Stimulated activated CD4-positive, alpha-beta T cell treated with anti-CD3 and anti-CD28 coated beads, TNF-alpha, amount 100 ng/mL, for 24 hours (primary cell): ENCODE results near the gene ARHGAP42.

Experiments used
- DNase-seq, 3 experiments: peaks; one replicate each; pipeline ENCODE4 v3.0.0-alpha.2; 2020; ENCODE audit warnings: low read depth in 3 of 3

The ARHGAP42 gene

GRCh38 chr11:100759106-100759505 is 72.0 kb downstream of the ARHGAP42 start:
- DNase-seq, result no peak

GRCh38 chr11:100759856-100760255 is 72.8 kb downstream of the ARHGAP42 start:
- DNase-seq, result no peak

GRCh38 chr11:100760744-100761143 is 73.7 kb downstream of the ARHGAP42 start:
- DNase-seq, result no peak

GRCh38 chr11:100761841-100762240 is 74.8 kb downstream of the ARHGAP42 start:
- no peak for DNase-seq

- DNase-seq, result no peak
Observed at GRCh38 chr11:100766764-100767163, 79.7 kb downstream of the ARHGAP42 start.

- DNase-seq, result no peak
Observed at GRCh38 chr11:100769165-100769564, 82.1 kb downstream of the ARHGAP42 start.

GRCh38 chr11:100769617-100770016 is 82.5 kb downstream of the ARHGAP42 start:
- DNase-seq, result no peak

- no peak for DNase-seq
Observed at GRCh38 chr11:100774132-100774531, 87.0 kb downstream of the ARHGAP42 start.

- no peak for DNase-seq
Observed at GRCh38 chr11:100774859-100775258, 87.8 kb downstream of the ARHGAP42 start.

GRCh38 chr11:100776212-100776896 is 89.3 kb downstream of the ARHGAP42 start:
- no peak for DNase-seq

- no peak for DNase-seq
Observed at GRCh38 chr11:100777103-100777502, 90.0 kb downstream of the ARHGAP42 start.

- no peak for DNase-seq
Observed at GRCh38 chr11:100777736-100778135, 90.6 kb downstream of the ARHGAP42 start.

GRCh38 chr11:100778166-100778785 is 91.2 kb downstream of the ARHGAP42 start:
- no peak for DNase-seq

- DNase-seq, result no peak
Observed at GRCh38 chr11:100780470-100780869, 93.4 kb downstream of the ARHGAP42 start.

- no peak for DNase-seq
Observed at GRCh38 chr11:100785148-100785983, 98.3 kb downstream of the ARHGAP42 start.

- no peak for DNase-seq
Observed at GRCh38 chr11:100788561-100789295, 101.6 kb downstream of the ARHGAP42 start.

GRCh38 chr11:100789500-100789899 is 102.4 kb downstream of the ARHGAP42 start:
- DNase-seq, result no peak

- no peak for DNase-seq
Observed at GRCh38 chr11:100790073-100790472, 103.0 kb downstream of the ARHGAP42 start.

- no peak for DNase-seq
Observed at GRCh38 chr11:100791103-100791502, 104.0 kb downstream of the ARHGAP42 start.

GRCh38 chr11:100791860-100792259 is 104.8 kb downstream of the ARHGAP42 start:
- DNase-seq, result no peak

GRCh38 chr11:100793525-100793924 is 106.4 kb downstream of the ARHGAP42 start:
- DNase-seq, result no peak

GRCh38 chr11:100794446-100794845 is 107.4 kb downstream of the ARHGAP42 start:
- no peak for DNase-seq
